Endothelial cell of umbilical vein (primary cell): ENCODE data around the gene MSANTD7. TPM values are rescaled to one million over a fixed set of nuclear protein-coding genes. Genes with fewer than 3 reads are reported as not detected.

ENCODE experiments used
- BruUV-seq: library from RNA; stranded (reverse); fragments of 400-500 nt; replicated peaks from 2 replicates; lab custom pipeline; 2021; lab: Mats Ljungman, UMichigan
- CTCF ChIA-PET: fragments of 300-600, 350-600 bp; sonication (Branson Sonifier 250); formaldehyde crosslinking; loops from one replicate; lab custom pipeline; 2021; ENCODE audit warnings: antibody characterized with exemption, inconsistent platforms; lab: Charles Lee
- POLR2A ChIA-PET: fragments of 300-600, 350-600 bp; sonication (Branson Sonifier 250); formaldehyde crosslinking; loops from one replicate; lab custom pipeline; 2021; ENCODE audit warnings: antibody characterized with exemption, inconsistent platforms; lab: Charles Lee
- DNase-seq: peaks from one replicate; pipeline ENCODE4 v3.0.0-alpha.2; 2011; ENCODE audit warnings: low read depth, low spot score
- FAIRE-seq: peaks from 2 replicates; lab custom pipeline; 2011; peaks lifted over from hg19 to GRCh38; lab: Jason Lieb, UNC
- H2AFZ ChIP-seq: 2 replicates; pipeline ENCODE4 v1.6.0; 2012; ENCODE audit warnings: low read depth, low read length, control low read depth, inconsistent platforms
- H3K27ac ChIP-seq: 2 replicates; pipeline ENCODE4 v1.5.1; 2011; ENCODE audit warnings: low read depth, mild to moderate bottlenecking, control low read depth, low read length, moderate library complexity; ENCODE audit not compliant: insufficient read depth
- H3K27me3 ChIP-seq, 2 experiments: 2 replicates each; pipeline versions ENCODE4 v1.6.0 to v1.6.1; 2011; ENCODE audit warnings: low read length in 2 of 2, mixed read lengths in 1 of 2; ENCODE audit not compliant: control insufficient read depth in 2 of 2, insufficient read depth in 2 of 2
- H3K36me3 ChIP-seq, 2 experiments: 2 replicates in 1 of 2; 3 replicates in 1 of 2; pipeline ENCODE4 v1.5.1; 2011; ENCODE audit warnings: low read length in 2 of 2, mild to moderate bottlenecking in 1 of 2, moderate library complexity in 1 of 2; ENCODE audit not compliant: control insufficient read depth in 2 of 2, insufficient read depth in 2 of 2; ENCODE audit errors: extremely low read depth in 1 of 2
- H3K4me1 ChIP-seq: 3 replicates; pipeline ENCODE4 v1.5.1; 2011; ENCODE audit warnings: mild to moderate bottlenecking, low read length; ENCODE audit not compliant: control insufficient read depth, insufficient read depth; ENCODE audit errors: extremely low read depth
- H3K4me2 ChIP-seq: 2 replicates; pipeline ENCODE4 v1.6.1; 2011; ENCODE audit warnings: low read length, control low read depth, mixed read lengths; ENCODE audit not compliant: insufficient read depth
- H3K4me3 ChIP-seq, 3 experiments: fragments of 200-600 bp in 1 of 3; sonication (generic), shearing (Covaris generic) in 1 of 3; replicated peaks in 1 of 3; 2 replicates each; pipeline ENCODE4 v1.5.1; 2011 to 2016; ENCODE audit warnings: control low read depth in 3 of 3, low read length in 3 of 3, mild to moderate bottlenecking in 2 of 3, inconsistent platforms in 1 of 3, low read depth in 1 of 3, moderate library complexity in 1 of 3; ENCODE audit not compliant: insufficient read depth in 1 of 3
- H3K79me2 ChIP-seq: 2 replicates; pipeline ENCODE4 v1.6.0; 2012; ENCODE audit warnings: low read length, inconsistent platforms; ENCODE audit not compliant: control insufficient read depth, insufficient read depth
- H3K9ac ChIP-seq: replicated peaks from 2 replicates; pipeline ENCODE3; 2011; ENCODE audit warnings: low read length, control low read depth; ENCODE audit not compliant: insufficient read depth; ENCODE audit errors: extremely low read depth
- H3K9me1 ChIP-seq: replicated peaks from 3 replicates; pipeline ENCODE4 v1.6.0; 2011; ENCODE audit warnings: mild to moderate bottlenecking, low read length; ENCODE audit not compliant: control insufficient read depth, insufficient read depth; ENCODE audit errors: extremely low read depth
- H3K9me3 ChIP-seq: replicated peaks from 2 replicates; pipeline ENCODE4 v1.5.1; 2012; ENCODE audit warnings: low read length, inconsistent platforms; ENCODE audit not compliant: control insufficient read depth, insufficient read depth
- H4K20me1 ChIP-seq: replicated peaks from 2 replicates; pipeline ENCODE3; 2011; ENCODE audit warnings: mild to moderate bottlenecking, low read length; ENCODE audit not compliant: control insufficient read depth, insufficient read depth; ENCODE audit errors: extremely low read depth
- EZH2 ChIP-seq: IDR thresholded peaks from 2 replicates; pipeline ENCODE4 v1.6.1; 2012; ENCODE audit warnings: borderline replicate concordance, low read depth, mild to moderate bottlenecking, moderate library complexity, low read length, inconsistent platforms; ENCODE audit not compliant: severe bottlenecking
- GATA2 ChIP-seq: IDR thresholded peaks from 2 replicates; pipeline ENCODE4 v1.7.0; 2011; ENCODE audit warnings: low read depth, mild to moderate bottlenecking, moderate library complexity, mixed read lengths, low read length; ENCODE audit not compliant: insufficient read length, insufficient read depth
- JUN ChIP-seq: IDR thresholded peaks from 2 replicates; pipeline ENCODE4 v1.6.1; 2011; ENCODE audit warnings: borderline replicate concordance, low read depth; ENCODE audit not compliant: insufficient read length, insufficient read depth
- MYC ChIP-seq: IDR thresholded peaks from one replicate; pipeline ENCODE4 v1.6.1; 2011; ENCODE audit warnings: mild to moderate bottlenecking, low read depth, low read length
- POLR2A ChIP-seq: IDR thresholded peaks from 2 replicates; pipeline ENCODE4 v1.6.1; 2012; ENCODE audit warnings: low read depth, mild to moderate bottlenecking, control low read depth, low read length
- POLR2AphosphoS5 ChIP-seq: IDR thresholded peaks from 2 replicates; pipeline ENCODE4 v1.6.1; 2012; ENCODE audit warnings: low read depth, mild to moderate bottlenecking, control low read depth, low read length, moderate library complexity; ENCODE audit not compliant: insufficient read depth
- dilution Hi-C: fragments of 300-500 bp; cut with MboI; formaldehyde crosslinking; loops from one replicate; pipeline ENCODE4 v1.15.0; 2019; ENCODE audit warnings: low sequenced_read_pairs; ENCODE audit not compliant: extremely low pct_ligation_motif_present
- intact Hi-C: fragments of 100-400 bp; cut with micrococcal nuclease; formaldehyde crosslinking; loops from one replicate; pipeline ENCODE4 v1.10.0; 2022
- polyA plus RNA-seq, 4 experiments: library from polyadenylated mRNA; depleted of rRNA in 3 of 4; stranded (reverse) in 3 of 4; unstranded in 1 of 4; fragments of >200 nt; gene quantifications; 2 replicates each; pipeline versions ENCODE4 v1.2.1 to v1.2.3, GENCODE V29; 2011 to 2012; ENCODE audit warnings: missing spikeins in 1 of 4
- total RNA-seq: library from RNA; stranded (reverse); gene quantifications from 2 replicates; pipeline ENCODE4 v1.2.3, GENCODE V29; 2021
- TF ChIP-seq, protein P1 (sequence below), 2 donors: IDR thresholded peaks; 1 replicate in 1 of 2; 2 replicates in 1 of 2; pipeline ENCODE4 v1.5.1; 2011; ENCODE audit warnings: low read length in 2 of 2, mild to moderate bottlenecking in 2 of 2, moderate library complexity in 2 of 2, control low read depth in 1 of 2, inconsistent platforms in 1 of 2, low read depth in 1 of 2; ENCODE audit not compliant: insufficient read depth in 1 of 2; ENCODE audit errors: extremely low read depth in 1 of 2
- TF ChIP-seq, protein P2 (sequence below): IDR thresholded peaks from 2 replicates; pipeline ENCODE4 v1.6.1; 2011; ENCODE audit not compliant: insufficient read depth, insufficient read length

Gene MSANTD7
- total and polyA plus RNA-seq, 2 donors (not counting 3 experiments of a cell fraction or from before 2014, with no cell fraction given) = 4.8 to 13.1 TPM

DNA sequence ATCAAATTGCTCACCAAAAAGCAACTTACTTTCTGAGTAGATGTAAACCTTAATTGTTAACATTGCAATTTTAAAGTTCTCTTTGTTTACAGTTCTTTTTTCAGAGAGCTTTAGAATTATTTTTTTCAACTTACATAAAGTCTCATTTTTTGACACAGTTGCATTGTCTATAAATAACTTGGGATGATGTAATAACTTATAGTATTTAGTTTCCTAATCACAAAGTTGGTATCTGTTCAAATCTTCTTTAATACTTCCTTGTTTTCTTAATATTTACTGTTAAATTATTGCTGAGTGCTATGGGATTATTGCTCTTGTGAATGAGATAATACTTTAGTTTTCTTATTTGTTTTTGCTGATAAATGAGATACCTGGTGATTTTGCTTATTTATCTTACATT is 21.7 kb downstream of the MSANTD7 start:
- intact Hi-C loops = no loop called here
- H2AFZ ChIP-seq = no peak overlapping the region

DNA sequence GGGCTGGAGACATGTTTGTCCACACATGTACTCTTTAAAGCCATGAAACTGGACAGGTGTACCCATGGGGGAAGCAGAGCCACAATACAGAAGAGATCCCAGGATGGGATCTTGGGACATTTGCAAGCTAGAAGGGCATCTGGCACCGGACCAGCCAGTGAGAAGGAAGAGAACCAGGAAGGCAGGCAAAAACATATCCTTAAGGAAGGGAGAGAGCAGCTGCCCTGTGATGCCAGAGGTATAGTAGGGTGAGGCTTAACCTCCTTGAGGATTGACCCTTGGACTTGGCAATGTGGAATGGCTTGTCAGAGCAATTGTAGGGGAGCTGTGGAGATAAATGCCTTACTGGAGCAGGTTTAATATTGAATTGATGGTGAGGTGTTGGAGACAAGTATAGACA is 22.7 kb downstream of the MSANTD7 start:
- no peak overlapping the region for H3K4me3 ChIP-seq
- no peak overlapping the region for H3K4me2 ChIP-seq
- intact Hi-C loops (no loop called here), dilution Hi-C loops (no loop called here)
- no peak overlapping the region for H3K9ac ChIP-seq
- no peaks in the 10 kb centered on the region for H3K4me1 ChIP-seq
- peaks cover 0 to 4% of the 10 kb centered on the region in 2 experiments for H3K36me3 ChIP-seq
- H3K27ac ChIP-seq = no peak overlapping the region
- FAIRE-seq (no peak), DNase-seq (no peak)
- no peaks in the 10 kb centered on the region for H3K9me3 ChIP-seq
- no peaks in the 10 kb centered on the region for H3K27me3 ChIP-seq
- BruUV-seq = no TSS peak
- no peak for TF ChIP-seq MYC
- TF ChIP-seq EZH2 = no peak
- TF ChIP-seq, protein P1, sequence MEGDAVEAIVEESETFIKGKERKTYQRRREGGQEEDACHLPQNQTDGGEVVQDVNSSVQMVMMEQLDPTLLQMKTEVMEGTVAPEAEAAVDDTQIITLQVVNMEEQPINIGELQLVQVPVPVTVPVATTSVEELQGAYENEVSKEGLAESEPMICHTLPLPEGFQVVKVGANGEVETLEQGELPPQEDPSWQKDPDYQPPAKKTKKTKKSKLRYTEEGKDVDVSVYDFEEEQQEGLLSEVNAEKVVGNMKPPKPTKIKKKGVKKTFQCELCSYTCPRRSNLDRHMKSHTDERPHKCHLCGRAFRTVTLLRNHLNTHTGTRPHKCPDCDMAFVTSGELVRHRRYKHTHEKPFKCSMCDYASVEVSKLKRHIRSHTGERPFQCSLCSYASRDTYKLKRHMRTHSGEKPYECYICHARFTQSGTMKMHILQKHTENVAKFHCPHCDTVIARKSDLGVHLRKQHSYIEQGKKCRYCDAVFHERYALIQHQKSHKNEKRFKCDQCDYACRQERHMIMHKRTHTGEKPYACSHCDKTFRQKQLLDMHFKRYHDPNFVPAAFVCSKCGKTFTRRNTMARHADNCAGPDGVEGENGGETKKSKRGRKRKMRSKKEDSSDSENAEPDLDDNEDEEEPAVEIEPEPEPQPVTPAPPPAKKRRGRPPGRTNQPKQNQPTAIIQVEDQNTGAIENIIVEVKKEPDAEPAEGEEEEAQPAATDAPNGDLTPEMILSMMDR (IDR thresholded peaks at IDR 0.05; ENCODE audit: extremely low read depth in 1 of 2, insufficient read depth in 1 of 2, low read depth in 1 of 2, low read length in 2 of 2) = no peak
- TF ChIP-seq POLR2A = no peak
- no peak for TF ChIP-seq GATA2
- no peak for TF ChIP-seq JUN
- TF ChIP-seq, protein P2, sequence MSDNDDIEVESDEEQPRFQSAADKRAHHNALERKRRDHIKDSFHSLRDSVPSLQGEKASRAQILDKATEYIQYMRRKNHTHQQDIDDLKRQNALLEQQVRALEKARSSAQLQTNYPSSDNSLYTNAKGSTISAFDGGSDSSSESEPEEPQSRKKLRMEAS = no peak
- H3K79me2 ChIP-seq = no peaks in the 10 kb centered on the region
- H2AFZ ChIP-seq = no peak overlapping the region
- H4K20me1 ChIP-seq = no peaks in the 10 kb centered on the region
- POLR2A ChIA-PET = no interaction called here
- CTCF ChIA-PET = interaction anchor here (0.6 to 1.1 kb wide), 2 partner anchors 14 to 241 kb away, joined by 3 to 4 read pairs; no protein-coding TSS in a partner anchor
- no peaks in the 10 kb centered on the region for H3K9me1 ChIP-seq

More for the DNA sequence above, 21.7 kb downstream of the MSANTD7 start:
- FAIRE-seq (no peak), DNase-seq (no peak)
- no peak for TF ChIP-seq POLR2AphosphoS5
- TF ChIP-seq, protein P1 (IDR thresholded peaks at IDR 0.05; ENCODE audit: extremely low read depth in 1 of 2, insufficient read depth in 1 of 2, low read depth in 1 of 2, low read length in 2 of 2) = no peak
- no peak for TF ChIP-seq MYC
- Histone ChIP-seq H3K4me2 (no peak overlapping the region), H3K4me1 (no peaks in the 10 kb centered on the region), H3K9me3 (no peaks in the 10 kb centered on the region), H3K4me3 (no peak overlapping the region), H4K20me1 (no peaks in the 10 kb centered on the region), H3K27ac (no peak overlapping the region), H3K36me3 (peaks cover 0 to 4% of the 10 kb centered on the region in 2 experiments), H3K79me2 (no peaks in the 10 kb centered on the region), H3K9me1 (no peaks in the 10 kb centered on the region), H3K27me3 (no peaks in the 10 kb centered on the region), H3K9ac (no peak overlapping the region)
- no TSS peak for BruUV-seq
- ChIA-PET POLR2A (no interaction called here), CTCF (interaction anchor here (1.0 to 1.5 kb wide), 2 partner anchors 12 to 361 kb away, joined by 3 read pairs; no protein-coding TSS in a partner anchor)
- dilution Hi-C loops = no loop called here
